ENCODE measurements around the gene PXT1.

- peak; percentile 81 to 96 (median 94) for TF ChIP-seq CTCF (IDR thresholded peaks at IDR 0.05)
- TF ChIP-seq POLR2A (IDR thresholded peaks at IDR 0.05), result peak in 1 of 2 donors; percentile 33
Observed at GRCh38 chr6:36340618-36341454, 101.8 kb downstream of the PXT1 start.
